Mononuclear cell (primary cell): ENCODE data around the gene PECR. TPM values are rescaled to one million over a fixed set of nuclear protein-coding genes. Genes with fewer than 3 reads are reported as not detected.
"Not testable (repeated sequence)": the region's sequence is repeated elsewhere in the genome, so short reads cannot be mapped to it uniquely, and the experiment has no call there.

Source experiments
- H3K27me3 ChIP-seq: 2 replicates; pipeline ENCODE4 v1.6.0; 2011; ENCODE audit warnings: low read length, control low read depth; ENCODE audit not compliant: insufficient read depth
- H3K4me1 ChIP-seq: 2 replicates; pipeline ENCODE4 v1.5.1; 2011; ENCODE audit warnings: mild to moderate bottlenecking, low read length, control low read depth; ENCODE audit not compliant: insufficient read depth
- H3K4me3 ChIP-seq: 2 replicates; pipeline ENCODE4 v1.5.1; 2011; ENCODE audit warnings: mild to moderate bottlenecking, low read length, moderate library complexity
- H3K9me3 ChIP-seq: 2 replicates; pipeline ENCODE4 v1.5.1; 2011; ENCODE audit warnings: low read depth, mild to moderate bottlenecking, control low read depth, low read length
- total RNA-seq: library from RNA; depleted of rRNA; stranded (reverse); fragments of >200 nt; gene quantifications from one replicate; pipeline ENCODE4 v1.2.3, GENCODE V29; 2012

The PECR gene
- total RNA-seq, 1 donor, result 8.1 TPM

- H3K9me3 ChIP-seq, result no peaks in the 10 kb centered on the region
- no peak overlapping the region for H3K4me3 ChIP-seq
- H3K27me3 ChIP-seq, result no peaks in the 10 kb centered on the region
- H3K4me1 ChIP-seq, result peaks cover 49% of the 10 kb centered on the region
Observed at GRCh38 chr2:216083464-216084281, 2.1 kb upstream of the PECR start.

GRCh38 chr2:216082805-216083204 is 1.2 kb upstream of the PECR start:
- no peaks in the 10 kb centered on the region for H3K27me3 ChIP-seq
- H3K4me1 ChIP-seq, result peaks cover 57% of the 10 kb centered on the region
- no peak overlapping the region for H3K4me3 ChIP-seq
- H3K9me3 ChIP-seq, result no peaks in the 10 kb centered on the region

DNA sequence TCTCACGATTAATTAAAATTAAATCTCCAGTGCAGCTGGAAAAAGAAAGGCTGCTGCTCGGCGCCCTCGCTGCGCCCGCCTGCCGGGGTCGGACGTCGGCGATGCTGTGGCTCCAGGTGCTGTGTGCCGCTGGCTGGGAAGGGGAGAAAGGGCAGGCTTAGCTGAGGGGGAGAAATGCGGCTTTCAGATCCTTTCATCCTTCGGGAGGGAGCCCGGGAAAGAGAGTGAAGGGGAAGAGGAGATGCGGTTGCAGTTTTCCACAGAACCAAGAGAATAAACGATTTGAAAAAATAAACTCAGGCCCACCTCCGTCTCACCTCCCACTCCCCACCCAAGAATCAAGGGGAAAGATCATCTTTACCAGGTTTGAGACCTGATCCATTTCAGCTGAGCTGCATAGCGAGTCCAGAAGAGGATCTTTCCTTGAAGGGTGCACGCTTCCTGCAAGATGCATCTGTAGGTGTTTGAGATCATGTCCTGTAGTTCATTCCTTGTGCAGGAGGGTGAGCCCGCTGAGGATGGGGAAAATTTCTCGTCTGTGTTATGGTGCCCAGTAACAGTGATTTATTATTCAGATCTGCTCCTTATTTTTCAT is 605 bp upstream of the PECR start:
- peaks cover 57% of the 10 kb centered on the region for H3K4me1 ChIP-seq

DNA sequence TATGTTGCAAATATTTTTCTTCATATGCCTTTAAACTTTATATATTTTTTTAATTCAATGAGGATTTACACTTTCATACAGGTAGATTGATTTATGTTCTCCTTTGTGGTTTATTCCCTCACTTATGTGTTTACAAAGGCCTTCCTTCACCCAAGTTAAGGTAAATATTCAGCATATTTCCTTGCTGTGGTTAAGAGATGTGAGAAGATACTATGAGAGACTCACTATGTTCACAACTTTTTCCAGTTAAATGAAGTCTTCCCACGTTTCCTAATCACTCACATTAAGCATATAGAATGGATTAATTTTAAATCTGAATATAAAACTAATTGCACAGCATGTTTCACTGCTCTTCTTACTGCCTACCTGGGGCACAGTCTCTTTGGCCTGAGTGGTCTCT is 597 bp downstream of the PECR start:
- H3K4me3 ChIP-seq, result peak overlapping the region; percentile 68
- peaks cover 57% of the 10 kb centered on the region for H3K4me1 ChIP-seq
- H3K9me3 ChIP-seq, result no peaks in the 10 kb centered on the region

More for the DNA sequence above, 605 bp upstream of the PECR start:
- H3K4me3 ChIP-seq, result peak overlapping the region; percentile 68
- no peaks in the 10 kb centered on the region for H3K9me3 ChIP-seq
- H3K27me3 ChIP-seq, result no peaks in the 10 kb centered on the region

GRCh38 chr2:216080048-216080447 is 1.6 kb downstream of the PECR start:
- not testable (repeated sequence) for H3K4me3 ChIP-seq, H3K27me3 ChIP-seq, H3K9me3 ChIP-seq
- peaks cover 50% of the 10 kb centered on the region for H3K4me1 ChIP-seq

More for the DNA sequence above, 597 bp downstream of the PECR start:
- no peaks in the 10 kb centered on the region for H3K27me3 ChIP-seq

GRCh38 chr2:216078776-216079175 is 2.8 kb downstream of the PECR start:
- Histone ChIP-seq H3K4me1 (peaks cover 42% of the 10 kb centered on the region), H3K4me3 (no peak overlapping the region), H3K27me3 (no peaks in the 10 kb centered on the region), H3K9me3 (no peaks in the 10 kb centered on the region)

DNA sequence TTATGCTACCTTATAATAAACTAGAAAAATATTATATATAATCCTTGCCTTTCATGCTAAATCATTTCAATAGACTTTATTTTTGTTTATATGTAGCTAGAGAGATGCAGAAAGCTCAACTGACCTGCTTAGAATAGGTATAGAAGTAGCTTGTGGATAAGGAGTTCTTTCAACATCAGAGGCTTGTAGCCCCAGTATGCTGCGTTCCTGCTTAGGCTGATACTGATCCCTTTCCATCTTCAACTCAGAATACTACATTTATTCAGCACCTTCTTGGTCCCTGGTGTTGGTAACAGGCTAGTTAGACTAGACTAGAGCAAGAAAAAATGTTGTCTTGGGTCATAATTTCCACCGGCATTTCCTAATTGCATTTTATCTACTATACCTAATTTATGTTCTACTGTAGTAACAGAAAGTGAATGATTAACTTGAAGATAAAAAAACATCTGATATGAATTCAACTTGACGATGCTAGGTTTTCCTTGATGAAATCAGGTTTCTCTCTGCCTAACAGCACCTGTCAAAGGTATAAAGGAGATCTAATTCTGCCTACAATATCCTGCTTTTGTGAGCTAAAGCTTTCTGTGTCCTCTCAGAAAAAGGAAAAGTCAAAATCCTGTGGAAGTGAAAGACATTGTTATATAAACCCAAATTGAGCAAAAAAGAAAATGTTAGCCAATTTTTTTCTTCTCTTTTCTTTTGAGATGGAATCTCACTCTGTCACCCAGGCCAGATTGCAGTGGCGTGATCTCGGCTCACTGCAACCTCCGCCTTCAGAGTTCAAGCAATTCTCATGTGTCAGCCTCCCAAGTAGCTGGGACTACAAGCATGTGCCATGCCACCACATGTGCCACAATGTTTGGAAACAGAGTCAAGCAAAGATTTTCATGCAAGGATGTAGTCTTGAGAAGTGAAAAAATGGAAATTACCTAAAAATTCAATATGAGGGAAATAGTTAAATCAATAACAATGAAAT is 5.8 kb downstream of the PECR start:
- Histone ChIP-seq H3K9me3 (no peaks in the 10 kb centered on the region), H3K4me1 (peaks cover 18% of the 10 kb centered on the region), H3K27me3 (no peaks in the 10 kb centered on the region), H3K4me3 (no peak overlapping the region)

DNA sequence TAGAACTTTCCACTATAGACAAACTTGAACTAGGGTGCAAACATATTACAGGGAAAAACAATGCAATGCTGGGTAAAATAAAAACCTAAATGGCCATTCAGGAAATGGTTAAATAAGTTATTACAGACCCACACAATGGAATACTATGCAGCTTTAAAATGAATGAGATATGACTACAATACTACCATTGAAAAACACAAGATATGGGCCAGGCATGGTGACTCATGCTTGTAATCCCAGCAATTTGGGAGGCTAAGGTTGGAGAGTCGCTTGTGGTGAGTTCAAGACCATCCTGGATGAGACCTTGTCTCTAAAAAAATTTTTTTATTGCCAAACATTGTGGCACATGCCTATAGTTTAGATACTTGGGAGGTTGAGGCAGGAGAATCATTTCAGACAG is 6.8 kb downstream of the PECR start:
- H3K4me1 ChIP-seq, result peaks cover 15% of the 10 kb centered on the region
- H3K27me3 ChIP-seq, result no peaks in the 10 kb centered on the region
- H3K4me3 ChIP-seq, result no peak overlapping the region
- H3K9me3 ChIP-seq, result no peaks in the 10 kb centered on the region

DNA sequence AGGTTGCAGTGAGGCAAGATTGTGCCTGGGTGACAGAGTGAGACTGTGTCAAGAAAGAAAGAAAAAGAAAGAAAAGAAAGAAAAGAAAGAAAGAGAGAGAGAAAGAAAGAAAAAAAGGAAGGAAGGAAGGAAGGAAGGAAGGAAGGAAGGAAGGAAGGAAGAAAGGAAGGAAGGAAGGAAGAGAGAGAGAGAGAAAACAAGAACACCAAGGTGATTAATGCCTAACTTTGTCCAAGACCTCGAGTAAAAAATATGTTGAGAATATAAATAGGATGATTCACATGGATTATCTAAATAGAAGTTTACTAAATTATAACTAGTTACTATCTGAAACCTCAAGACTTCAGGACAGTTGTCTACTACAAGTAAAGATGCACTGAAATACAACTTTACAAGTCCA is 7.2 kb downstream of the PECR start:
- Histone ChIP-seq H3K4me1 (peaks cover 15% of the 10 kb centered on the region), H3K9me3 (no peaks in the 10 kb centered on the region), H3K27me3 (no peaks in the 10 kb centered on the region), H3K4me3 (no peak overlapping the region)

DNA sequence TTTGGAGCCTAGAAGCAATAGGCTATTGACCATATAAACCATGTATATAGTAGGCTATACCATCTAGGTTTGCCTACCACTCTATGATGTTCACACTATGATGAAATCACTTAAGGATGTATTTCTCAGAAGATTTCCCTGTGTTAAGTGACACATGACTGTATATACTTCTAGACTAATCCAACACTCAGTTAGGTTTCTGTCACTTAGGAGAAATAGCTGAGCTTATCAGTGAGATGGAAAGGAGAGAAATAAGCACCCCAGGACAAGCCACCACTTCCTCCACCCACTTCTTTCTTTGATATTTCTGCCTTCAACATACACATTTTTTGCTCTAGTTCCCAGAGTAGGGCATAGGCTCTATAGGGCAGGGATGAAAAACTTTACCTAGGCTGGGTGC is 7.8 kb downstream of the PECR start:
- Histone ChIP-seq H3K27me3 (no peaks in the 10 kb centered on the region), H3K9me3 (no peaks in the 10 kb centered on the region), H3K4me3 (no peak overlapping the region), H3K4me1 (peaks cover 14% of the 10 kb centered on the region)

DNA sequence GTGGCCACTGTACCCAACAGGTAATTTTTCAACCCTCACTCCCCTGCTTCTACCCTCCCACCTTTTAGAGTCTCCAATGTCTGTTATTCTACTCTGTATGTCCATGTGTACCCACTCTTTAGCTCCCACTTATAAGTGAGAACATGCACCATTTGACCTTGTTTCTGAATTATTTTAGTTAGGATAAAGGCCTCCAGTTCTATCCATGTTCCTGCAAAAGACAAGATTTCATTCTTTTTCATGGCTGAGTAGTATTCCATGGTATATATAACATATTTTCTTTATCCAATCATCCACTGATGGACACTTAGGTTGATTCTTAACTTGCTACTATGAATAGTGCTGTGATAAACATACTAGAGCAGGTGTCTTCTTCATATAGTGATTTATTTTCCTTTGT is 9.1 kb downstream of the PECR start:
- Histone ChIP-seq H3K4me3 (no peak overlapping the region), H3K27me3 (no peaks in the 10 kb centered on the region), H3K9me3 (no peaks in the 10 kb centered on the region), H3K4me1 (peaks cover 5% of the 10 kb centered on the region)

DNA sequence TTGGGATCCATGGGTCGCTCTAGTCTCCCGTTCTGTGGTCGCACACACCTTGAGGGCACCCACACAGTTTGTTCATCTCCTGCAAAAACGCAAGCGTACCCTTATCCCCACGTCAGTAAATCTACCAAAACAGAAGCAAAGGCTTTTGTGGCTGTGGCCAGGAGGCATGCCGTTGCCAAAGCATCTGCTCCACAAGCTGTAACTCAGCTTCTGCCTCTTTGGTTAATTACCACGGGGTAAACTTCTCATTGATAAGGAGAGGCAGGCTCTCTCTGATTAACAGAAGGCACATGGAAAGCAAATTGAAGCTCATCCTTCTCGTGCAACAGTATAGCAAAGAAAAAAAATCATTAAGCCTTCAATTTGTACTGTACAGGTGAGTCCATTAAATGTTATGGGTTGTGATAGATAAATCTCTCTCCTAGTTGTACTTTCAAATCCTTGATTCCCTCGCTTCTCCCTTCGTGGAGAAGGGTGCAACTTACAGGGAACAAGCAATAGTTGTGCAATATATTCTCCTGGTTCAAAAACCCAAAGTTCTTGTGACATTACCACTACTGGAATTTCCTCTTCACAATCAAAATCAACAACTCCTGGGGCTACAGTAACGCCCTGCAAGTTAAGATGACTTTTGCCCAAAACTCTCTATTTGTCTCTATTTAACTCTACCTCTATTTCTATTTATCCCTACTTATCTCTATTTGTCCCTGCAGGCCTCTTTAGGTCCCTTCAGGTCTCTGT is 10.3 kb downstream of the PECR start:
- H3K4me3 ChIP-seq, result no peak overlapping the region
- H3K4me1 ChIP-seq, result peaks cover 5% of the 10 kb centered on the region
- H3K27me3 ChIP-seq, result no peaks in the 10 kb centered on the region
- H3K9me3 ChIP-seq, result no peaks in the 10 kb centered on the region

GRCh38 chr2:216070195-216070594 is 11.4 kb downstream of the PECR start:
- H3K27me3 ChIP-seq, result no peaks in the 10 kb centered on the region

GRCh38 chr2:216069028-216069427 is 12.6 kb downstream of the PECR start:
- Histone ChIP-seq H3K9me3 (no peaks in the 10 kb centered on the region), H3K4me3 (no peak overlapping the region), H3K4me1 (peaks cover 1% of the 10 kb centered on the region), H3K27me3 (no peaks in the 10 kb centered on the region)

More at GRCh38 chr2:216070195-216070594, 11.4 kb downstream of the PECR start:
- H3K4me1 ChIP-seq, result peaks cover 5% of the 10 kb centered on the region
- no peak overlapping the region for H3K4me3 ChIP-seq
- H3K9me3 ChIP-seq, result no peaks in the 10 kb centered on the region
